ENCODE measurements around the gene NDST1.

DNA sequence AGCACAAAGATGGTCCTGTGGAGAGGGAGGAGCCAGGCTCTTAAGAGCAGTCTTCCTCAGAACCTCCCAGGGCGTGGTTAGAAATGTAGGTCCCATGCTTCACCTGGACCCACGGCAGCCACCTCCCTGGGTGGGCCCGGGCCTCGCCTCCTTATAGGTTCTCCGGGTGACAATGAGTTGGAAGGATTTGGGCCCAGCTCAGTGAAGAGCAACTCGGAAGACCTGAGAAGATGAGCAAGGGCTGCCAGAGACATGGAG, 26.3 kb upstream of the NDST1 start:
- no peak for TF ChIP-seq GATA3 (IDR thresholded peaks at IDR 0.05; ENCODE audit: low read depth, low read length)
- TF ChIP-seq GATA2 (IDR thresholded peaks at IDR 0.05; ENCODE audit: low read depth, low read length): no peak

All from SH-SY5Y (cell line).